ENCODE data around the gene PDE6C. TPM values are rescaled to one million over a fixed set of nuclear protein-coding genes. Genes with fewer than 3 reads are reported as not detected.

PDE6C gene
- total and polyA plus RNA-seq, 2 donors from 2014 or later = not detected

DNA sequence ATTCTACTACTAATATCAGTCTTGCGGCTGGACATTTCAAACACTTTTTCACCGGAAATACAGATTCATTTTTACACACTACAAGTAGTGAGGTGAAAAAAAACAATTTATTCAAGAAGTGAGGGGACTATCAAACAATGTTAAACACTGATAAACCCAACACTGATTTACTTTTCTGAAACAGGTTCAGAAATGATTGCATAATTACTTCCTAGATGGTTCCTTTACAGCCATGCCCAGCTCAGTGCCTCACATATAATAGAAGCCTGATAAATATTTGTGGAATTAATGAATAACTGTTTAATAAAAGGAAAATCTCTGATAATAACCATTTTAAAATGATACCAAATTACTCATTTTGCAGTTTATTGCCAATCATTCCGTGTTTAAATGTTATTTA is 55.5 kb downstream of the PDE6C start:
- Histone ChIP-seq H3K9me3 (ENCODE audit: control insufficient read depth in 2 of 3, insufficient read depth in 1 of 3, low read length in 3 of 3) (no peaks in the 10 kb centered on the region), H3K4me3 (ENCODE audit: low read length in 3 of 3) (no peak overlapping the region), H3K36me3 (ENCODE audit: control insufficient read depth in 2 of 3, insufficient read depth in 3 of 3, low read length in 3 of 3) (peaks cover 2 to 16% (median 2%) of the 10 kb centered on the region in 3 donors), H3K9ac (ENCODE audit: low read length in 3 of 3) (no peak overlapping the region), H3K27ac (ENCODE audit: low read depth in 2 of 2, low read length in 2 of 2) (no peak overlapping the region), H3K27me3 (ENCODE audit: control insufficient read depth, insufficient read depth, low read length) (no peaks in the 10 kb centered on the region), H3K4me1 (ENCODE audit: control insufficient read depth in 2 of 3, insufficient read depth in 2 of 3, low read depth in 1 of 3, low read length in 3 of 3) (peaks cover 0 to 4% (median 0%) of the 10 kb centered on the region in 3 donors)
- DNase-seq (no peak), FAIRE-seq (no peak)
- TF ChIP-seq, protein P1, sequence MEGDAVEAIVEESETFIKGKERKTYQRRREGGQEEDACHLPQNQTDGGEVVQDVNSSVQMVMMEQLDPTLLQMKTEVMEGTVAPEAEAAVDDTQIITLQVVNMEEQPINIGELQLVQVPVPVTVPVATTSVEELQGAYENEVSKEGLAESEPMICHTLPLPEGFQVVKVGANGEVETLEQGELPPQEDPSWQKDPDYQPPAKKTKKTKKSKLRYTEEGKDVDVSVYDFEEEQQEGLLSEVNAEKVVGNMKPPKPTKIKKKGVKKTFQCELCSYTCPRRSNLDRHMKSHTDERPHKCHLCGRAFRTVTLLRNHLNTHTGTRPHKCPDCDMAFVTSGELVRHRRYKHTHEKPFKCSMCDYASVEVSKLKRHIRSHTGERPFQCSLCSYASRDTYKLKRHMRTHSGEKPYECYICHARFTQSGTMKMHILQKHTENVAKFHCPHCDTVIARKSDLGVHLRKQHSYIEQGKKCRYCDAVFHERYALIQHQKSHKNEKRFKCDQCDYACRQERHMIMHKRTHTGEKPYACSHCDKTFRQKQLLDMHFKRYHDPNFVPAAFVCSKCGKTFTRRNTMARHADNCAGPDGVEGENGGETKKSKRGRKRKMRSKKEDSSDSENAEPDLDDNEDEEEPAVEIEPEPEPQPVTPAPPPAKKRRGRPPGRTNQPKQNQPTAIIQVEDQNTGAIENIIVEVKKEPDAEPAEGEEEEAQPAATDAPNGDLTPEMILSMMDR (IDR thresholded peaks at IDR 0.05; ENCODE audit: borderline replicate concordance, extremely low read depth, insufficient read depth) = no peak
- intact Hi-C loops (cut with DNase I) = no loop called here

DNA sequence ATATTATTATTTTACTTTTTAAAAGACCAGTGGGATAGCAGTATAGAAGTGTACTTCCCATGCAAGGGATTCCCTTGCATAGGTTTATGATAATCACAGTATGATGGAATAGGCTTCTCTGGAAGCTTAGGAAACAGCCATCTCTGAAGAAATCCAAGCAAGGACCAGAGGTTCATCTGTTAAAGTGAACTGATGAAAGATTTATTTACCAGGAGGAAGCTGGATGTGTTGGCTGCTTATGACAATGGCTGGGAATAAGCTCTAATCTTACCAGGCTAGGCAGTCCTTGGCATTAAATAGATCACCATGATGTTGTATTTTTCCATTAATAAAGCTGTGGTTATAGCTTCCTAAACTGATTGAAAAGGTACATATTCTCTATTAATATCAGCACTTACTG is 58.0 kb downstream of the PDE6C start:
- Histone ChIP-seq H3K27me3 (ENCODE audit: control insufficient read depth, insufficient read depth, low read length) (no peaks in the 10 kb centered on the region), H3K4me3 (ENCODE audit: low read length in 3 of 3) (no peak overlapping the region), H3K9ac (ENCODE audit: low read length in 3 of 3) (no peak overlapping the region), H3K27ac (ENCODE audit: low read depth in 2 of 2, low read length in 2 of 2) (no peak overlapping the region), H3K4me1 (ENCODE audit: control insufficient read depth in 2 of 3, insufficient read depth in 2 of 3, low read depth in 1 of 3, low read length in 3 of 3) (peaks cover 0 to 4% (median 0%) of the 10 kb centered on the region in 3 donors), H3K36me3 (ENCODE audit: control insufficient read depth in 2 of 3, insufficient read depth in 3 of 3, low read length in 3 of 3) (peaks cover 2 to 17% (median 2%) of the 10 kb centered on the region in 3 donors), H3K9me3 (ENCODE audit: control insufficient read depth in 2 of 3, insufficient read depth in 1 of 3, low read length in 3 of 3) (no peaks in the 10 kb centered on the region)
- TF ChIP-seq, protein P1 (IDR thresholded peaks at IDR 0.05; ENCODE audit: borderline replicate concordance, extremely low read depth, insufficient read depth) = no peak
- FAIRE-seq (no peak), DNase-seq (no peak)
- intact Hi-C loops (cut with DNase I) = no loop called here

GRCh38 chr10:93671042-93671441 is 58.7 kb downstream of the PDE6C start:
- Histone ChIP-seq H3K4me1 (ENCODE audit: control insufficient read depth in 2 of 3, insufficient read depth in 2 of 3, low read depth in 1 of 3, low read length in 3 of 3) (peaks cover 0 to 4% (median 0%) of the 10 kb centered on the region in 3 donors), H3K4me3 (ENCODE audit: low read length in 3 of 3) (no peak overlapping the region), H3K36me3 (ENCODE audit: control insufficient read depth in 2 of 3, insufficient read depth in 3 of 3, low read length in 3 of 3) (peaks cover 0 to 16% (median 2%) of the 10 kb centered on the region in 3 donors), H3K27ac (ENCODE audit: low read depth in 2 of 2, low read length in 2 of 2) (no peak overlapping the region), H3K9me3 (ENCODE audit: control insufficient read depth in 2 of 3, insufficient read depth in 1 of 3, low read length in 3 of 3) (no peaks in the 10 kb centered on the region), H3K9ac (ENCODE audit: low read length in 3 of 3) (no peak overlapping the region), H3K27me3 (ENCODE audit: control insufficient read depth, insufficient read depth, low read length) (no peaks in the 10 kb centered on the region)
- intact Hi-C loops (cut with DNase I) = no loop called here
- TF ChIP-seq, protein P1 (IDR thresholded peaks at IDR 0.05; ENCODE audit: borderline replicate concordance, extremely low read depth, insufficient read depth) = no peak
- FAIRE-seq (no peak), DNase-seq (no peak)

Data from kidney (tissue), 14 donors.